22Rv1 (cell line): ENCODE results near the gene GZMM.

ENCODE experiments used
- H3K27ac ChIP-seq: fragments of 450-650 bp; 2 replicates; pipeline ENCODE4 v1.5.1; 2017
- ZFX ChIP-seq: fragments of 450-650 bp; IDR thresholded peaks from 2 replicates; pipeline ENCODE4 v1.6.1; 2017; ENCODE audit warnings: antibody characterized with exemption, borderline replicate concordance
- TF ChIP-seq, protein P1 (sequence below): fragments of 450-650 bp; IDR thresholded peaks from 2 replicates; pipeline ENCODE4 v1.5.1; 2017; ENCODE audit warnings: mild to moderate bottlenecking

Gene GZMM

DNA sequence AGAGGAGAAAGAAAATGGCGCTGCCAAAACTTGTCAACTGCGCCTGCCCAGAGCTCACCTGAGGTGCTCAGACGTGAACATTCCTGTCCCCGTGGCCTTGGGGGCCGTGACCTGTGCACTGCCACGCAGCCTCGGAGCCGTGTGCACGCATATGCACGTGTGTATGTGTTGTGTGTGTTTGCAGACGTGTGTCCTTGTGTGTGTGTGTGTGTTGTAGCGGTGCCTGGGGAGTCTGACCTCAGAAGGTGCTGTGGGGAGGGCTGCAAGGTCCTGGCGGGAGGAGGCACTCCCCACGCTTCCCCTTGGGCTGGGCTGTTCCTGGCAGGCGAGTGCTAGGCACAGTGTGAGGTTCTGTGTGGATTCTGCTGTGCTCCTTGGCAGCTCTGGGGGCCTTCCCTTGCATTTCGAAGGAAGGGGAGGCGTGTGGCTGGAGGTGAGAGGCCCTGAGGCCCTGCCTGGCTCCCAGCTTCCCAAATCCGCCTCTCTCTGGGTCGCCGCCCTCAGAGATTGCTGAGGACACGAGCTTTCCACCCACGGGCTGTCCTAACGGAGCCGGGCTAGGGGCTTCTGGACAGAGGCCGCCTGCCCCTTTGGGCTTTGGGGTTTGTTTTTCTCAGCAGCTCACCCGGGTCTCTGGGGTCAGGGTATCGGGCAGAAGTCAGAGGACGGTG lies 33.0 kb downstream of the GZMM start:
- H3K27ac ChIP-seq = no peak overlapping the region
- TF ChIP-seq ZFX = no peak
- TF ChIP-seq, protein P1, sequence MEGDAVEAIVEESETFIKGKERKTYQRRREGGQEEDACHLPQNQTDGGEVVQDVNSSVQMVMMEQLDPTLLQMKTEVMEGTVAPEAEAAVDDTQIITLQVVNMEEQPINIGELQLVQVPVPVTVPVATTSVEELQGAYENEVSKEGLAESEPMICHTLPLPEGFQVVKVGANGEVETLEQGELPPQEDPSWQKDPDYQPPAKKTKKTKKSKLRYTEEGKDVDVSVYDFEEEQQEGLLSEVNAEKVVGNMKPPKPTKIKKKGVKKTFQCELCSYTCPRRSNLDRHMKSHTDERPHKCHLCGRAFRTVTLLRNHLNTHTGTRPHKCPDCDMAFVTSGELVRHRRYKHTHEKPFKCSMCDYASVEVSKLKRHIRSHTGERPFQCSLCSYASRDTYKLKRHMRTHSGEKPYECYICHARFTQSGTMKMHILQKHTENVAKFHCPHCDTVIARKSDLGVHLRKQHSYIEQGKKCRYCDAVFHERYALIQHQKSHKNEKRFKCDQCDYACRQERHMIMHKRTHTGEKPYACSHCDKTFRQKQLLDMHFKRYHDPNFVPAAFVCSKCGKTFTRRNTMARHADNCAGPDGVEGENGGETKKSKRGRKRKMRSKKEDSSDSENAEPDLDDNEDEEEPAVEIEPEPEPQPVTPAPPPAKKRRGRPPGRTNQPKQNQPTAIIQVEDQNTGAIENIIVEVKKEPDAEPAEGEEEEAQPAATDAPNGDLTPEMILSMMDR = no peak

- no peak overlapping the region for H3K27ac ChIP-seq
- TF ChIP-seq, protein P1 = peak; percentile 17; the same call in 1 of the 2 replicates
- TF ChIP-seq ZFX = no peak
These were observed 33.9 kb downstream of the GZMM start for GRCh38 chr19:577439-578392.

DNA sequence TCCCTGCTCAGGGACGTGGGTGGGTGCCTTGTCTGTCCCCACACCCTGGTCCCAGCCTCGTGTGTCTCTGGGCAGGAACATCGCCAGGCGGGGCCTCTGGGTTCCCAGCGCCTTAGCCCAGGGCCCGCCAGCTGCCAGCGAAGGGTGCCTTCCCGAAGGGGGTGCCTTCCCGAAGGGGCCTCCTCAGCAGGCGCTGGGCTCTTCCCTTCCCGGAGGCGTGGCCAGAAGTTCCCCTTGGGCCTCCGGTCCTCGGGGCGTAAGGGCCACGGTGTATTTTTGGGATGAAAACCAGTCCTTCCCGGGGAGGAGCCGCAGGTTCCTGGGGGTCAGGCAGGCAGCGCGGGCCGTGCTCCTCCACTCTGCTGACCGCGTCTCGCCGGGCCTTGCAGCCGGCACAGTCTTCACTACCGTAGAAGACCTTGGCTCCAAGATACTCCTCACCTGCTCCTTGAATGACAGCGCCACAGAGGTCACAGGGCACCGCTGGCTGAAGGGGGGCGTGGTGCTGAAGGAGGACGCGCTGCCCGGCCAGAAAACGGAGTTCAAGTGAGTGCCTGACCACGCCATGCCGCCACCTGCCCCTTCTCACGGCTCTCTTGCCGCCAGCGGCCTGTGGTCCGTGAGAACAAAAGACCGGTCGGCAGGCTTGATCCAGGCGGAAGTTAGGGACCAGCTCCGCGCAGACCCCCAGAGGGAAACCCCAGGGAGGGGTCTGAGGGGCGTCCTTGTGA lies 35.4 kb downstream of the GZMM start:
- no peak overlapping the region for H3K27ac ChIP-seq
- TF ChIP-seq, protein P1 = no peak
- no peak for TF ChIP-seq ZFX

DNA sequence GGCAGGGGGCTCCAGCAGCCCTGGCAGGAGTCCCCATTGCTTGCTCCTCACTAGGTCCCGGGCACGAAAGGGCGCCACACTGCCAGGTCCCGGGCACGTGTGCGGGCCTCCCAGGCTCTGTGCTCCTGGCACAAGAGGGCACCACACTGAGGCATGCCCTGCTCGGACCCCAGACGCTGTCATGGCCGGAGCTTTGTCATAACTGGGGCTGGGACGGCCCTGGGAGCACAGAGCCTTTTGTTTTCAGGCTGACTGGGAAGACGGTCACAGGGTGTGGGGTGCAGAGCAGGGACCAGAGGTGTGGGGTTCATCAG lies 35.9 kb downstream of the GZMM start:
- TF ChIP-seq, protein P1 = no peak
- TF ChIP-seq ZFX = no peak
- H3K27ac ChIP-seq = no peak overlapping the region

DNA sequence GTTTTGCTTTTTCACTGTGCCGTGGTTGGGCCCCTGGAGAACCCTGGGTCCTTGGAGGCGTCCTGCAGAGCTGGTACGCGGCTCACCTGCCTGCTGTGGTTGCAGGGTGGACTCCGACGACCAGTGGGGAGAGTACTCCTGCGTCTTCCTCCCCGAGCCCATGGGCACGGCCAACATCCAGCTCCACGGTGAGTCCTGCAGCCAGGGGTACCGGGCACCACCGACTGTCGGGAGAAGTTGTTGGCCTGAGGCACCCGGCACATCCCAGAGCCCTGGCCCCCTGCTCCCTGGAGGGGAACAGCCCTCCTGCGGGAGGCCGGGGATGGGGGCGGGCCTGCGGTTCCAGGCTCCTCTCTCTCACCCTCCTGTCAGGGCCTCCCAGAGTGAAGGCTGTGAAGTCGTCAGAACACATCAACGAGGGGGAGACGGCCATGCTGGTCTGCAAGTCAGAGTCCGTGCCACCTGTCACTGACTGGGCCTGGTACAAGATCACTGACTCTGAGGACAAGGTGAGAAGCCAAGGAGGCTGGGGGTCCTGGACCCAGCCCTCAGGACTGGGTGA lies 36.5 kb downstream of the GZMM start:
- H3K27ac ChIP-seq = no peak overlapping the region

DNA sequence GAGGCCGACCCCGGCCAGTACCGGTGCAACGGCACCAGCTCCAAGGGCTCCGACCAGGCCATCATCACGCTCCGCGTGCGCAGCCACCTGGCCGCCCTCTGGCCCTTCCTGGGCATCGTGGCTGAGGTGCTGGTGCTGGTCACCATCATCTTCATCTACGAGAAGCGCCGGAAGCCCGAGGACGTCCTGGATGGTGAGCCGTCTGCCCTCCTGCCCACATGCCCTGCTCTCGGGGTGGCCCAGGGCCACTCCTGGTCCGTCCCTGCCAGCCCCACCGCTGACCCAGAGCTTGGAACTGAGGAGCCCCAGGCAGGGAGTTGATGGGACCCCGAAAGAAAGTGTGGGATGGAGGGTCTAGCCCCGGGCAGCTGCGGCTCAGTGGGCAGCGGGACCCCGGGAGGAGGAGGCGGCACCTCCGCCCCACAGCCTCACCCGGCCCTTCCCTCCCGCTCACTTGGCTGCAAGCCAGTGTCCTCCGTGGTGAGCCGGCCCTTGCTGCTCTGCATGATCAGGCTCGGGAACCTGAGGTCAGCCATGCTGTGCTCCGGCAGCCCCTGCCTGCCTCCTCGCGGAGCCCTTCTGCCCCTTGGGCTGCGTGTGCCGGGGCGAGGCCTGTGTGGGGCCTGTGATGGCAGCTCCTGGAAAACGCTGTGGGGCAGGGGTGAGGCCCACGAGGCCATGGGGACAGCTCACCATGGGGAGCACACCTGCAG lies 37.7 kb downstream of the GZMM start:
- TF ChIP-seq, protein P1 = no peak
- TF ChIP-seq ZFX = no peak
- no peak overlapping the region for H3K27ac ChIP-seq

More for the DNA sequence above, 36.5 kb downstream of the GZMM start:
- TF ChIP-seq, protein P1 = no peak
- TF ChIP-seq ZFX = no peak
